GM23338 (cell line): ENCODE data around the gene ZBTB42. TPM values are rescaled to one million over a fixed set of nuclear protein-coding genes. Genes with fewer than 3 reads are reported as not detected.

ENCODE experiments used
- ATAC-seq: fragments of 200-7000 bp; cut with Tn5 transposase; 3 replicates; pipeline ENCODE4 v1.9.1; 2020
- DNase-seq: peaks from one replicate; pipeline ENCODE4 v3.0.0-alpha.2; 2015; ENCODE audit warnings: low spot score
- H2AFZ ChIP-seq: fragments of 200-600 bp; sonication (generic); 2 replicates; pipeline ENCODE4 v1.8.0; 2016; ENCODE audit warnings: antibody characterized with exemption, mild to moderate bottlenecking, moderate library complexity
- H3F3A ChIP-seq: fragments of 200-600 bp; sonication (generic); replicated peaks from 2 replicates; pipeline ENCODE4 v1.8.0; 2017; ENCODE audit warnings: antibody characterized with exemption, mixed run types, low read depth
- H3K27ac ChIP-seq: fragments of 200-600 bp; sonication (generic); 2 replicates; pipeline ENCODE4 v1.6.1; 2016; ENCODE audit warnings: low read depth
- H3K27me3 ChIP-seq: fragments of 200-600 bp; sonication (generic); 2 replicates; pipeline ENCODE4 v1.8.0; 2016; ENCODE audit warnings: mild to moderate bottlenecking, mixed run types, moderate library complexity; ENCODE audit not compliant: insufficient read depth
- H3K36me3 ChIP-seq: fragments of 200-600 bp; sonication (generic); 2 replicates; pipeline ENCODE4 v1.8.0; 2016; ENCODE audit warnings: mild to moderate bottlenecking; ENCODE audit not compliant: insufficient read depth
- H3K4me1 ChIP-seq: fragments of 200-600 bp; sonication (generic); 2 replicates; pipeline ENCODE4 v1.8.0; 2016; ENCODE audit warnings: mild to moderate bottlenecking, moderate library complexity; ENCODE audit not compliant: insufficient read depth
- H3K4me2 ChIP-seq: fragments of 200-600 bp; sonication (generic); 2 replicates; pipeline ENCODE4 v1.7.1; 2017; ENCODE audit warnings: mixed run types
- H3K4me3 ChIP-seq: fragments of 200-600 bp; sonication (generic); 2 replicates; pipeline ENCODE4 v1.6.1; 2016; ENCODE audit warnings: mixed run types
- H3K79me2 ChIP-seq: fragments of 200-600 bp; sonication (generic); replicated peaks from 2 replicates; pipeline ENCODE4 v1.8.0; 2017; ENCODE audit warnings: mild to moderate bottlenecking; ENCODE audit not compliant: insufficient read depth
- H3K9me2 ChIP-seq: fragments of 200-600 bp; sonication (generic); 2 replicates; pipeline ENCODE4 v1.8.0; 2017; ENCODE audit not compliant: insufficient read depth
- H4K20me1 ChIP-seq: fragments of 200-600 bp; sonication (generic); replicated peaks from 2 replicates; pipeline ENCODE4 v1.8.0; 2017; ENCODE audit warnings: mild to moderate bottlenecking; ENCODE audit not compliant: insufficient read depth
- H3K27ac Mint-ChIP-seq: 2 replicates; pipeline ENCODE4 v1.8.0; 2020; ENCODE audit warnings: inconsistent platforms, mild to moderate bottlenecking, moderate library complexity, mixed read lengths
- H3K27me3 Mint-ChIP-seq: 3 replicates; pipeline ENCODE4 v1.8.0; 2022; ENCODE audit warnings: low read depth, mild to moderate bottlenecking, moderate library complexity, mixed read lengths, inconsistent platforms; ENCODE audit not compliant: insufficient read depth, poor library complexity
- H3K36me3 Mint-ChIP-seq: 3 replicates; pipeline ENCODE4 v1.8.0; 2021; ENCODE audit warnings: low read depth, mild to moderate bottlenecking, inconsistent platforms, moderate library complexity, mixed read lengths
- H3K4me1 Mint-ChIP-seq: 3 replicates; pipeline ENCODE4 v1.8.0; 2020; ENCODE audit warnings: mild to moderate bottlenecking, inconsistent platforms, mixed read lengths
- H3K4me3 Mint-ChIP-seq: 3 replicates; pipeline ENCODE4 v1.8.0; 2021; ENCODE audit warnings: moderate library complexity, mild to moderate bottlenecking, inconsistent platforms, mixed read lengths
- H3K9me3 Mint-ChIP-seq: 3 replicates; pipeline ENCODE4 v1.8.0; 2020; ENCODE audit warnings: moderate library complexity, mild to moderate bottlenecking, inconsistent platforms, mixed read lengths
- CREB1 ChIP-seq: fragments of 250-450 bp; sonication (Bioruptor Pico); IDR thresholded peaks from 2 replicates; pipeline ENCODE4 v1.5.0; 2020; ENCODE audit warnings: low read depth, mild to moderate bottlenecking, moderate library complexity
- CTCF ChIP-seq, 2 experiments: fragments of 200-600 bp in 1 of 2; sonication (generic) in 1 of 2; conservative IDR thresholded peaks; 2 replicates each; pipeline versions ENCODE4 v1.5.1 to v1.6.1; 2016 to 2017; ENCODE audit warnings: antibody characterized with exemption in 2 of 2, low read depth in 2 of 2, mild to moderate bottlenecking in 2 of 2, moderate library complexity in 1 of 2
- ETS1 ChIP-seq: IDR thresholded peaks from 2 replicates; pipeline ENCODE4 v1.6.1; 2016; ENCODE audit warnings: antibody characterized with exemption
- EZH2 ChIP-seq: fragments of 200-600 bp; sonication (generic); IDR thresholded peaks from one replicate; pipeline ENCODE4 v1.8.0; 2017; ENCODE audit warnings: antibody characterized with exemption, mild to moderate bottlenecking, low read depth; ENCODE audit not compliant: unreplicated experiment
- EZH2phosphoT487 ChIP-seq: fragments of 200-600 bp; sonication (generic); IDR thresholded peaks from one replicate; pipeline ENCODE4 v1.8.1; 2018; ENCODE audit warnings: antibody characterized with exemption; ENCODE audit not compliant: unreplicated experiment
- JUNB ChIP-seq: IDR thresholded peaks from one replicate; pipeline ENCODE4 v1.6.1; 2016; ENCODE audit warnings: antibody characterized with exemption; ENCODE audit not compliant: unreplicated experiment
- NANOG ChIP-seq: IDR thresholded peaks from 2 replicates; pipeline ENCODE4 v1.6.1; 2016; ENCODE audit warnings: antibody characterized with exemption, borderline replicate concordance
- POLR2AphosphoS5 ChIP-seq: IDR thresholded peaks from 2 replicates; pipeline ENCODE4 v1.6.1; 2016; ENCODE audit warnings: antibody characterized with exemption, low read depth
- REST ChIP-seq: IDR thresholded peaks from one replicate; pipeline ENCODE4 v1.6.1; 2018; ENCODE audit warnings: antibody characterized with exemption; ENCODE audit not compliant: unreplicated experiment
- STAT1 ChIP-seq: IDR thresholded peaks from one replicate; pipeline ENCODE4 v1.6.1; 2016; ENCODE audit warnings: antibody characterized with exemption; ENCODE audit not compliant: unreplicated experiment
- ZNF114 ChIP-seq: fragments of 250-450 bp; sonication (Bioruptor Pico); IDR thresholded peaks from 2 replicates; pipeline ENCODE4 v1.5.0; 2020; ENCODE audit warnings: mild to moderate bottlenecking, moderate library complexity
- ZNF331 ChIP-seq: fragments of 250-450 bp; sonication (Bioruptor Pico); IDR thresholded peaks from 2 replicates; pipeline ENCODE4 v1.5.0; 2020; ENCODE audit warnings: low read depth, mild to moderate bottlenecking, moderate library complexity
- ZNF462 ChIP-seq: fragments of 250-450 bp; sonication (Bioruptor Pico); IDR thresholded peaks from 2 replicates; pipeline ENCODE4 v1.5.0; 2020; ENCODE audit warnings: mild to moderate bottlenecking, moderate library complexity
- polyA plus RNA-seq: library from polyadenylated mRNA; unstranded; fragments of >200 nt; fragmentation: Nextera tagmentation; extraction: Ambion mirVana; gene quantifications from 2 replicates; pipeline ENCODE4 v1.2.1, GENCODE V29; 2016
- total RNA-seq: library from RNA; depleted of rRNA; stranded (reverse); fragments of >200 nt; shearing (Covaris generic); gene quantifications from 2 replicates; pipeline ENCODE4 v1.2.3, GENCODE V29; 2014

Gene ZBTB42
- total and polyA plus RNA-seq, 2 experiments from 2014 or later = 0.70 to 4.4 TPM

- H3K9me3 Mint-ChIP-seq = no peaks in the 10 kb centered on the region
- peaks cover 30% of the 10 kb centered on the region for H3K4me1 Mint-ChIP-seq
- peaks cover 70% of the 10 kb centered on the region for H3K36me3 Mint-ChIP-seq
- Histone ChIP-seq H3K36me3 (no peaks in the 10 kb centered on the region), H4K20me1 (peaks cover 11% of the 10 kb centered on the region), H2AFZ (no peak overlapping the region), H3K4me1 (peaks cover 6% of the 10 kb centered on the region; the same call in 1 of the 2 replicates), H3K4me2 (no peak overlapping the region), H3F3A (no peaks in the 10 kb centered on the region), H3K27ac (no peak overlapping the region), H3K79me2 (peaks cover 39% of the 10 kb centered on the region), H3K9me2 (no peaks in the 10 kb centered on the region), H3K4me3 (no peak overlapping the region), H3K27me3 (no peaks in the 10 kb centered on the region)
- DNase-seq (no peak), ATAC-seq (no peak)
- no peak overlapping the region for H3K27ac Mint-ChIP-seq
- H3K27me3 Mint-ChIP-seq = peaks cover 29% of the 10 kb centered on the region
- H3K4me3 Mint-ChIP-seq = no peak overlapping the region
- TF ChIP-seq NANOG (no peak), EZH2 (no peak), ZNF462 (no peak), EZH2phosphoT487 (no peak), ETS1 (no peak), REST (no peak), JUNB (no peak), CTCF (conservative IDR thresholded peaks at IDR 0.05; ENCODE audit: low read depth in 2 of 2) (no peak), ZNF331 (no peak), STAT1 (no peak), CREB1 (no peak), POLR2AphosphoS5 (no peak), ZNF114 (no peak)
Measured at GRCh38 chr14:104757681-104758392, 43.1 kb upstream of the ZBTB42 start.
